ENCODE measurements around the gene COMTD1.

COMTD1 gene

GRCh38 chr10:75245354-75246250, 9.8 kb upstream of the COMTD1 start:
- DNase-seq: no peak

- DNase-seq: no peak
Observed at GRCh38 chr10:75244487-75245353, 9.0 kb upstream of the COMTD1 start.

- no peak for DNase-seq
Observed at GRCh38 chr10:75243426-75243825, 7.7 kb upstream of the COMTD1 start.

- DNase-seq: no peak
Observed at GRCh38 chr10:75240329-75241076, 4.7 kb upstream of the COMTD1 start.

GRCh38 chr10:75239096-75239790, 3.5 kb upstream of the COMTD1 start:
- no peak for DNase-seq

GRCh38 chr10:75238182-75239095, 2.7 kb upstream of the COMTD1 start:
- no peak for DNase-seq

- DNase-seq: no peak
Observed at GRCh38 chr10:75236178-75236825, 545 bp upstream of the COMTD1 start.

GRCh38 chr10:75234683-75235374, 928 bp downstream of the COMTD1 start:
- peak; percentile 35 for DNase-seq

GRCh38 chr10:75234017-75234682, 1.6 kb downstream of the COMTD1 start:
- peak; percentile 71 for DNase-seq

- DNase-seq: no peak
Observed at GRCh38 chr10:75233444-75234016, 2.2 kb downstream of the COMTD1 start.

- DNase-seq: no peak
Observed at GRCh38 chr10:75231672-75232581, 3.8 kb downstream of the COMTD1 start.

- DNase-seq: peak; percentile 62
Observed at GRCh38 chr10:75230600-75231038, 5.1 kb downstream of the COMTD1 start.

- no peak for DNase-seq
Observed at GRCh38 chr10:75229971-75230370, 5.8 kb downstream of the COMTD1 start.

GRCh38 chr10:75228834-75229233, 6.9 kb downstream of the COMTD1 start:
- DNase-seq: no peak

GRCh38 chr10:75228278-75228677, 7.5 kb downstream of the COMTD1 start:
- DNase-seq: no peak

- no peak for DNase-seq
Observed at GRCh38 chr10:75226656-75227055, 9.1 kb downstream of the COMTD1 start.

- no peak for DNase-seq
Observed at GRCh38 chr10:75226095-75226494, 9.7 kb downstream of the COMTD1 start.

GRCh38 chr10:75223507-75223906, 12.2 kb downstream of the COMTD1 start:
- no peak for DNase-seq
